CD4-positive, alpha-beta T cell (primary cell): ENCODE results near the gene CFAP410. TPM values are rescaled to one million over a fixed set of nuclear protein-coding genes. Genes with fewer than 3 reads are reported as not detected.

ENCODE experiments used
- ATAC-seq: fragments of 200-7000 bp; cut with Tn5 transposase; one replicate; pipeline ENCODE4 v1.10.0; 2022; ENCODE audit warnings: mild to moderate bottlenecking; ENCODE audit not compliant: poor library complexity
- CTCF ChIA-PET: fragments of 350-600 bp; sonication (Branson Sonifier 250); formaldehyde crosslinking; loops from one replicate; lab custom pipeline; 2021; ENCODE audit warnings: antibody characterized with exemption, inconsistent platforms; lab: Charles Lee
- POLR2A ChIA-PET: fragments of 350-600 bp; sonication (Branson Sonifier 250); formaldehyde crosslinking; loops from one replicate; lab custom pipeline; 2021; ENCODE audit warnings: antibody characterized with exemption, inconsistent platforms; lab: Charles Lee
- DNase-seq, 14 experiments: peaks; one replicate each; pipeline ENCODE4 v3.0.0-alpha.2; 2013 to 2020; ENCODE audit warnings: mixed read lengths in 2 of 14
- H3K27ac ChIP-seq, 2 donors: one replicate each; pipeline versions ENCODE4 v1.5.1 to v1.7.0; 2013; ENCODE audit warnings: low read length in 2 of 2, low read depth in 1 of 2, mild to moderate bottlenecking in 1 of 2
- H3K27me3 ChIP-seq, 2 experiments: 1 replicate in 1 of 2; 2 replicates in 1 of 2; pipeline versions ENCODE4 v1.6.1 to v1.7.0; 2013; ENCODE audit warnings: low read length in 2 of 2, control low read depth in 1 of 2, mild to moderate bottlenecking in 1 of 2, moderate library complexity in 1 of 2; ENCODE audit not compliant: insufficient read depth in 2 of 2, control insufficient read depth in 1 of 2
- H3K36me3 ChIP-seq: one replicate; pipeline ENCODE4 v1.6.1; 2013; ENCODE audit warnings: low read length, control low read depth; ENCODE audit not compliant: insufficient read depth
- H3K4me1 ChIP-seq: one replicate; pipeline ENCODE4 v1.6.1; 2013; ENCODE audit warnings: low read length, control low read depth; ENCODE audit not compliant: insufficient read depth
- H3K4me3 ChIP-seq: one replicate; pipeline ENCODE4 v1.5.1; 2013; ENCODE audit warnings: mild to moderate bottlenecking, low read length, moderate library complexity
- H3K9me3 ChIP-seq, 2 experiments: 1 replicate in 1 of 2; 2 replicates in 1 of 2; pipeline versions ENCODE4 v1.6.1 to v1.7.0; 2013; ENCODE audit warnings: low read length in 2 of 2, mild to moderate bottlenecking in 2 of 2, control low read depth in 1 of 2, moderate library complexity in 1 of 2; ENCODE audit not compliant: control insufficient read depth in 1 of 2, insufficient read depth in 1 of 2
- H3K27ac Mint-ChIP-seq: one replicate; pipeline ENCODE4 v1.8.0; 2020; ENCODE audit warnings: mixed read lengths
- H3K27me3 Mint-ChIP-seq: one replicate; pipeline ENCODE4 v1.8.0; 2021; ENCODE audit warnings: mixed read lengths
- H3K36me3 Mint-ChIP-seq: one replicate; pipeline ENCODE4 v1.8.0; 2021; ENCODE audit warnings: low read depth, mixed read lengths
- H3K4me1 Mint-ChIP-seq: one replicate; pipeline ENCODE4 v1.8.0; 2021; ENCODE audit warnings: low read depth, mixed read lengths
- H3K4me3 Mint-ChIP-seq: one replicate; pipeline ENCODE4 v1.8.0; 2020; ENCODE audit warnings: mild to moderate bottlenecking, mixed read lengths
- H3K9me3 Mint-ChIP-seq: one replicate; pipeline ENCODE4 v1.8.0; 2020; ENCODE audit warnings: mixed read lengths
- intact Hi-C, 2 experiments: fragments of 100-400 bp; cut with DNase I in 1 of 2; cut with micrococcal nuclease in 1 of 2; formaldehyde crosslinking; loops; one replicate each; pipeline versions ENCODE4 v1.15.1 to v1.9.0; 2023 to 2025; cut with DNase I, micrococcal nuclease
- total RNA-seq, 174 experiments: library from RNA in 2 of 174; stranded (reverse) in 2 of 174; gene quantifications; one replicate each; pipeline ENCODE4 v1.2.3 and lab custom pipeline; 2021 to 2026
- TF ChIP-seq, protein P1 (sequence below): fragments of 200-600 bp; IDR thresholded peaks from one replicate; pipeline ENCODE4 v1.8.0; 2022; ENCODE audit warnings: antibody characterized with exemption, mild to moderate bottlenecking

Gene CFAP410
- total RNA-seq, 2 experiments from 2014 or later, result 50.1 to 51.6 TPM

DNA sequence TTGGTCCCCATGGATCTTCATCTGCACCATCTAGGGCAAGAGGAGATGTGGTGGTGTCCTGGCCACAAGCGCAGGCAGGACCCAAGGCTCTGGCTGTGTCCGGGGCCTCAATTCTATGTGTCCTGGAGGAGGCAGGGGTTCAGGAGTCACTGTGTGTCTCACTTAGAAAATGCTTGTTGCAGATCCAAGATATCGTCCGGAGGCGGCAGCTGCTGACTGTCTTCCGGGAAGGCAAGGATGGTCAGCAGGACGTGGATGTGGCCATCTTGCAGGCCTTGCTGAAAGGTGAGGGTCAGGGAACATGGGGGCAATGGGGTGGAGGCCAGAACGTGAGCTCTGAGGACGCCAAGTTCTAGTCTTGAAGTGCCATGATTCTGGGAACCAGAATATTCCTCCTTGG is 43.3 kb upstream of the CFAP410 start:
- no peak for ATAC-seq
- no peak overlapping the region for H3K4me3 Mint-ChIP-seq
- CTCF ChIA-PET, result no interaction called here

DNA sequence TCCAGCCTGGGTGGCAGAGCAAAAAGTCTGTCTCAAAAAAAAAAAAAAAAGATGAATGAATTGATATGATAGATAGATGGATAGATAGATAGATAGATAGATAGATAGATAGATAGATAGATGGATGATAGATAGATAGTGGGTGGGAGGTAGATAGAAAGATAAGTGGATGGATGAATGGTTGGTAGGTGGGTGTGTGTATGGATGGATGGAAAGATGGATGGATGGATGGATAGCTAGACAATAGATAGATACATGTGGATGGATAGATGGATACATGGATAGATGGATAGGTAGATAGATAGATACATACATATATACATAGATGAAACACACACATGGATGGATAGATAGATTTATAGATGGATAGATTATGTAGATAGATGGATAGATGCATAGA is 42.7 kb upstream of the CFAP410 start:
- Mint-ChIP-seq H3K27ac (no peak overlapping the region), H3K9me3 (peaks cover 18% of the 10 kb centered on the region), H3K4me1 (no peaks in the 10 kb centered on the region), H3K27me3 (no peaks in the 10 kb centered on the region), H3K36me3 (peaks cover 32% of the 10 kb centered on the region), H3K4me3 (no peak overlapping the region)
- TF ChIP-seq, protein P1, sequence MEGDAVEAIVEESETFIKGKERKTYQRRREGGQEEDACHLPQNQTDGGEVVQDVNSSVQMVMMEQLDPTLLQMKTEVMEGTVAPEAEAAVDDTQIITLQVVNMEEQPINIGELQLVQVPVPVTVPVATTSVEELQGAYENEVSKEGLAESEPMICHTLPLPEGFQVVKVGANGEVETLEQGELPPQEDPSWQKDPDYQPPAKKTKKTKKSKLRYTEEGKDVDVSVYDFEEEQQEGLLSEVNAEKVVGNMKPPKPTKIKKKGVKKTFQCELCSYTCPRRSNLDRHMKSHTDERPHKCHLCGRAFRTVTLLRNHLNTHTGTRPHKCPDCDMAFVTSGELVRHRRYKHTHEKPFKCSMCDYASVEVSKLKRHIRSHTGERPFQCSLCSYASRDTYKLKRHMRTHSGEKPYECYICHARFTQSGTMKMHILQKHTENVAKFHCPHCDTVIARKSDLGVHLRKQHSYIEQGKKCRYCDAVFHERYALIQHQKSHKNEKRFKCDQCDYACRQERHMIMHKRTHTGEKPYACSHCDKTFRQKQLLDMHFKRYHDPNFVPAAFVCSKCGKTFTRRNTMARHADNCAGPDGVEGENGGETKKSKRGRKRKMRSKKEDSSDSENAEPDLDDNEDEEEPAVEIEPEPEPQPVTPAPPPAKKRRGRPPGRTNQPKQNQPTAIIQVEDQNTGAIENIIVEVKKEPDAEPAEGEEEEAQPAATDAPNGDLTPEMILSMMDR, result no peak
- H3K27ac ChIP-seq, result no peak overlapping the region
- H3K36me3 ChIP-seq, result no peaks in the 10 kb centered on the region
- no peak overlapping the region for H3K4me3 ChIP-seq
- H3K9me3 ChIP-seq, result peaks cover 23 to 25% of the 10 kb centered on the region in 2 experiments
- no peaks in the 10 kb centered on the region for H3K27me3 ChIP-seq
- no peak for ATAC-seq
- POLR2A ChIA-PET, result no interaction called here
- DNase-seq, result no peak
- no peaks in the 10 kb centered on the region for H3K4me1 ChIP-seq
- CTCF ChIA-PET, result no interaction called here
- intact Hi-C loops, result no loop called here

More for the DNA sequence above, 43.3 kb upstream of the CFAP410 start:
- Mint-ChIP-seq H3K27me3 (no peaks in the 10 kb centered on the region), H3K27ac (no peak overlapping the region), H3K9me3 (peaks cover 18% of the 10 kb centered on the region), H3K4me1 (no peaks in the 10 kb centered on the region), H3K36me3 (peaks cover 32% of the 10 kb centered on the region)
- no peaks in the 10 kb centered on the region for H3K36me3 ChIP-seq
- POLR2A ChIA-PET, result no interaction called here
- H3K27me3 ChIP-seq, result no peaks in the 10 kb centered on the region
- H3K27ac ChIP-seq, result no peak overlapping the region
- no peak for DNase-seq
- H3K9me3 ChIP-seq, result peaks cover 25% of the 10 kb centered on the region in 2 experiments
- H3K4me3 ChIP-seq, result no peak overlapping the region
- intact Hi-C loops, result no loop called here
- TF ChIP-seq, protein P1, result no peak
- no peaks in the 10 kb centered on the region for H3K4me1 ChIP-seq

DNA sequence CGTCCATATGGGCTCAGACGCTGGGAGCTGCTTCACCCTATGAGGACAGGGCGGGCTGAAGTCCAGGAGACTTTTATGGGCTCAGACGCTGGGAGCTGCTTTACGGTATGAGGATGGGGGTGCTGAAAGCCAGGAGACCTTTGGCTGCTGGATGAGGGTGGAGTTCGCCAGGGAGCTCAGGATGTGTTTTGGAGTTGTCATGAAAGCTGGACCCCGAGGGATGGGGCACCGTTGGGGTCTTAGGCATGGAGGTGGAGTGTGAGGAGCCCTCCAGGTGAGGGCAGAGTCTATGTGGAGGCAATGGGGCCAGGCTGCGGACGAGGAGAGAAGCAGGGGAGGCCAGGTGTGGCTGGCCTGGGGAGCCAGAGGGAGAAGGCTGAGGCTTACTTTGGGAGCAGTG is 41.7 kb upstream of the CFAP410 start:
- Histone ChIP-seq H3K27me3 (no peaks in the 10 kb centered on the region), H3K4me1 (peaks cover 6% of the 10 kb centered on the region), H3K9me3 (peaks cover 17 to 21% of the 10 kb centered on the region in 2 experiments), H3K36me3 (no peaks in the 10 kb centered on the region), H3K4me3 (no peak overlapping the region), H3K27ac (no peak overlapping the region)
- CTCF ChIA-PET, result no interaction called here
- Mint-ChIP-seq H3K36me3 (peaks cover 32% of the 10 kb centered on the region), H3K27ac (no peak overlapping the region), H3K4me3 (no peak overlapping the region), H3K9me3 (peaks cover 16% of the 10 kb centered on the region), H3K4me1 (peaks cover 4% of the 10 kb centered on the region), H3K27me3 (no peaks in the 10 kb centered on the region)
- ATAC-seq, result no peak
- POLR2A ChIA-PET, result no interaction called here
- TF ChIP-seq, protein P1, result no peak
- intact Hi-C loops, result no loop called here
- no peak for DNase-seq
